Peyer's patch (tissue), 4 donors: ENCODE results near the gene ABCA10. TPM values are rescaled to one million over a fixed set of nuclear protein-coding genes. Genes with fewer than 3 reads are reported as not detected.

Experiments
- DNase-seq, 3 donors: peaks; one replicate each; pipeline ENCODE4 v3.0.0-alpha.2; 2017 to 2019
- H3K27ac ChIP-seq, 4 donors: fragments of 200-600 bp; sonication (generic); one replicate each; pipeline ENCODE4 v1.5.1; 2016 to 2019
- H3K27me3 ChIP-seq, 2 donors: fragments of 200-600 bp; sonication (generic); one replicate each; pipeline ENCODE4 v1.5.1; 2019
- H3K36me3 ChIP-seq, 3 donors: fragments of 200-600 bp; sonication (generic); one replicate each; pipeline ENCODE4 v1.5.1; 2016 to 2019
- H3K4me1 ChIP-seq, 4 donors: fragments of 200-600 bp; sonication (generic); one replicate each; pipeline ENCODE4 v1.5.1; 2016 to 2019
- H3K4me3 ChIP-seq, 4 donors: fragments of 200-600 bp; sonication (generic); 1 replicate in 3 of 4; 2 replicates in 1 of 4; pipeline ENCODE4 v1.5.1; 2016 to 2019; ENCODE audit warnings: mild to moderate bottlenecking in 1 of 4
- H3K9me3 ChIP-seq, 4 donors: fragments of 200-600 bp; sonication (generic); one replicate each; pipeline ENCODE4 v1.5.1; 2016 to 2019; ENCODE audit warnings: mild to moderate bottlenecking in 1 of 4
- POLR2A ChIP-seq, 2 donors: fragments of 450-650 bp; IDR thresholded peaks; one replicate each; pipeline ENCODE4 v1.5.1; 2017; ENCODE audit warnings: antibody characterized with exemption in 2 of 2, mild to moderate bottlenecking in 2 of 2, moderate library complexity in 2 of 2
- total RNA-seq, 4 donors: library from RNA; depleted of rRNA; stranded (reverse); fragments of >200 nt; gene quantifications; one replicate each; pipeline ENCODE4 v1.1.0, GENCODE V29; 2016
- TF ChIP-seq, protein P1 (sequence below), 6 experiments: fragments of 450-650 bp in 4 of 6; fragments of 200-600 bp in 2 of 6; sonication (generic) in 1 of 6; IDR thresholded peaks; one replicate each; pipeline ENCODE4 v1.5.1; 2017 to 2019; ENCODE audit warnings: antibody characterized with exemption in 6 of 6, mild to moderate bottlenecking in 3 of 6, moderate library complexity in 1 of 6

The ABCA10 gene
- total RNA-seq, 4 donors from 2014 or later = 16.6 to 19.4 (median 17.6) TPM

DNA sequence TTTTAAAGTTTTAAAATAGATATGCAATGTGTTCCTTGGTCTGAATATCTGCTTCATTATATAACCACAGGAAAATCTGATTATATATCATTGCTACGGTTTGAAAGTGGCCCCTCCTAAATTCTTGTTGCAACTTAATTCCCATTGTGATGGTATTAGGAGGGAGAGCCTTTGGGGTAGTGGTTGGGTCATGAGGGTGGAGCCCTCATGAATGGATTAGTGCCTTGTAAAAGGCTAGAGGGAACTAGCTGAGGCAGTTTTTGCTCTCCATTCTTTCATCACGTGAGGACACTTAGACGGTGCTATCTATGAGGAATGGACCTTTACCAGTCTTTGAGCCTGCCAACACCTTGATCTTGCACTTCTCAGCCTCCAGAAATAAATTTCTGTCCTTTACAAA lies 94.5 kb downstream of the ABCA10 start:
- Histone ChIP-seq H3K27ac (no peak overlapping the region), H3K36me3 (peaks cover 0 to 5% (median 0%) of the 10 kb centered on the region in 3 donors), H3K9me3 (no peaks in the 10 kb centered on the region), H3K4me3 (no peak overlapping the region), H3K4me1 (no peaks in the 10 kb centered on the region), H3K27me3 (no peaks in the 10 kb centered on the region)
- TF ChIP-seq POLR2A (IDR thresholded peaks at IDR 0.05) = no peak
- DNase-seq = no peak

DNA sequence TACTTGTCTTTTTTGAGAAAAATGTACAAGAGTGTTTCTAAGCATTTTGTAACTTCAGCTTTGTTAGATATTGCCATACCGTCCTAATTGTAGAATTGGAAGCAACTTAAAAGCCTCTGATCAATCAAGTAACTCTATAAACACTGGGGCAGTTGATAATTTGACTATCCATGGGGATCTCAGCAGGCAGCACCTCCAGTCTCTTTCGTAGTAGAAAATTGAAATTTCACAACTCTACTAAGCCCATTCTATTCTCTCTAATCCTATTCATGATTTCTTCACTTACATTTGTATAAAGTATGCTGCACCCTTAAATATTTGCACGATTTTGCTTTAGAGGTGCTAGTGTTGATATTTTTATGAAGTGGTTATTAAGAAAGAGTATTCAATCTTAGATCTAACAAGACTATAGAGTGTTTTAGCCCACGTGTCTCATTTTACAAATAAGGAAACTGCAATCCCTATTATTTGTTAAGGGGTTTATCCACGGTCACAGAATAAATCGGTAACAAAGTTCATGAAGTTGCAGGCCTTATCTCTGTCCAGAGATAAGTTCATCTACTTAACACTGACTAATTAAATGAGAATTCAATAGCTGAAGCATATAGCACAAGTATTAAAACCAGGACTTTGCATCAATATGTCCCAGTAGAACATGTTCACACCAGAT lies 97.9 kb downstream of the ABCA10 start:
- Histone ChIP-seq H3K4me3 (no peak overlapping the region), H3K27me3 (no peaks in the 10 kb centered on the region), H3K9me3 (no peaks in the 10 kb centered on the region), H3K4me1 (no peaks in the 10 kb centered on the region), H3K36me3 (peaks cover 0 to 4% (median 0%) of the 10 kb centered on the region in 3 donors), H3K27ac (no peak overlapping the region)
- DNase-seq = no peak
- TF ChIP-seq, protein P1, sequence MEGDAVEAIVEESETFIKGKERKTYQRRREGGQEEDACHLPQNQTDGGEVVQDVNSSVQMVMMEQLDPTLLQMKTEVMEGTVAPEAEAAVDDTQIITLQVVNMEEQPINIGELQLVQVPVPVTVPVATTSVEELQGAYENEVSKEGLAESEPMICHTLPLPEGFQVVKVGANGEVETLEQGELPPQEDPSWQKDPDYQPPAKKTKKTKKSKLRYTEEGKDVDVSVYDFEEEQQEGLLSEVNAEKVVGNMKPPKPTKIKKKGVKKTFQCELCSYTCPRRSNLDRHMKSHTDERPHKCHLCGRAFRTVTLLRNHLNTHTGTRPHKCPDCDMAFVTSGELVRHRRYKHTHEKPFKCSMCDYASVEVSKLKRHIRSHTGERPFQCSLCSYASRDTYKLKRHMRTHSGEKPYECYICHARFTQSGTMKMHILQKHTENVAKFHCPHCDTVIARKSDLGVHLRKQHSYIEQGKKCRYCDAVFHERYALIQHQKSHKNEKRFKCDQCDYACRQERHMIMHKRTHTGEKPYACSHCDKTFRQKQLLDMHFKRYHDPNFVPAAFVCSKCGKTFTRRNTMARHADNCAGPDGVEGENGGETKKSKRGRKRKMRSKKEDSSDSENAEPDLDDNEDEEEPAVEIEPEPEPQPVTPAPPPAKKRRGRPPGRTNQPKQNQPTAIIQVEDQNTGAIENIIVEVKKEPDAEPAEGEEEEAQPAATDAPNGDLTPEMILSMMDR (IDR thresholded peaks at IDR 0.05) = no peak
- TF ChIP-seq POLR2A (IDR thresholded peaks at IDR 0.05) = no peak

GRCh38 chr17:69123626-69124025 lies 105.0 kb downstream of the ABCA10 start:
- no peaks in the 10 kb centered on the region for H3K4me1 ChIP-seq
- H3K27me3 ChIP-seq = no peaks in the 10 kb centered on the region
- H3K36me3 ChIP-seq = no peaks in the 10 kb centered on the region
- no peaks in the 10 kb centered on the region for H3K9me3 ChIP-seq
- H3K4me3 ChIP-seq = no peak overlapping the region
- TF ChIP-seq POLR2A (IDR thresholded peaks at IDR 0.05) = no peak
- TF ChIP-seq, protein P1 (IDR thresholded peaks at IDR 0.05) = no peak
- no peak for DNase-seq
- H3K27ac ChIP-seq = no peak overlapping the region

DNA sequence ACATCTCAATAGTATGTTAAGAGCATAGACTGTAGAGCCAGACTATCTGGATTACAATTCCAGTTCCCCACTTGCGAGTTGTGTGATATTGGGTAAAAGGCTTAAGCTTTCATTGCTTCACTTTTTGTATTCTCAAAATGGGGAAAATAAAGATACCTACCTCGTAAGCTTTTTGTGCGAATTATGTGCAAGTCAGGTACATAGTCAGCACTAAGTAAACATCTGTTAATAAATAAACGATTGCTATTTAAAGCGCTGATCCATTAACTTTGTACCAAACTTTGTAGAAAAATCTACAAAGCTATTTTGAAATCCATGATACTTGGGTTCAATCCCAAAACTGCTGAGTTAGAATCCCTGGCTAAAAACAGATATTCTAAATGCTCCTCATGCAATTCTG lies 106.6 kb downstream of the ABCA10 start:
- no peaks in the 10 kb centered on the region for H3K36me3 ChIP-seq
- H3K4me3 ChIP-seq = no peak overlapping the region
- DNase-seq = no peak
- H3K27ac ChIP-seq = no peak overlapping the region
- H3K27me3 ChIP-seq = no peaks in the 10 kb centered on the region
- no peaks in the 10 kb centered on the region for H3K9me3 ChIP-seq
- no peak for TF ChIP-seq POLR2A (IDR thresholded peaks at IDR 0.05)
- TF ChIP-seq, protein P1 (IDR thresholded peaks at IDR 0.05) = no peak
- H3K4me1 ChIP-seq = no peaks in the 10 kb centered on the region

DNA sequence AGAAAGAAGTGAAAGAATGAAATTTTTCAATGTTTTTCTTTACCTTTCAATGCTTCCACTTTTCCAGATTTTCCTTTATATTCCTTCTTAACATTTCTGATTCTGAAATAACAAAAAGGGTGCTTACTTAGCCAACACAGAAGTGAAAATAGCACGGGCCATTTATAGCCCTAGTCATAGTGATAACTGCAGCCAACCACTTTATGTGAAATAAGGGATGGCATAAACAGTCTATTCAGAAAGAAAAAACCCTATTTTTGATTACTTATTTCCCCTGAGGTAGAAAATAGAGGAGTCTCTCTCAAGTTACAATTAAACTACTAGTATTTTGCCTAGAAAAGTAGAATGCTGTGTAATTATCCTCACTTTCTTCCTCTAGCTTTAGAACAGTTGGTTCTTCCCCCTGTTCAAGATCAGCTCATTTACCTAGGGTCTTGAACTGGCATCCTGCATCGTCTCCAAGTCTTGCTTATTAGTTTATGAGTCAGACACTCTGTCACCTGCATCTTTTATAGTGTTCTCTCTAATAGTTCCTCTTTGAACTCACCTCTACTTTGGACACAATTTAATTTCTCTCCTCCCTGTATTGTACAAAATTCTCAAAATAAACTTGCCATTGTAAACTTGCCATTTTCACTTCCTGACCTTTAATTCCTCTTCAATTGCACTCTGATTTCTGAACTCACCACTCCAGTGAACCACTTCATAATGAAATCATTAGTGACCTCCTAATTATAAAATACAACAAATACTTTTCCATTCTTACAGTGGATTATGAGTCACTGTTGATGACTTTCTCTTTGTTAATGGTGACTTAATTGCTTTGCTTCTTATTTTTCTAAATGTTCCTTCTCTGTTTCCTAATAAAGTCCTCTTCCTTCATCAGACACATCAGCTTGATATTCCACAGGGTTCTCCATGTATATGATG lies 110.5 kb downstream of the ABCA10 start:
- H3K4me3 ChIP-seq = no peak overlapping the region
- H3K27ac ChIP-seq = no peak overlapping the region
- H3K9me3 ChIP-seq = no peaks in the 10 kb centered on the region

More for the DNA sequence above, 110.5 kb downstream of the ABCA10 start:
- no peak for DNase-seq
- H3K27me3 ChIP-seq = no peaks in the 10 kb centered on the region
- H3K4me1 ChIP-seq = no peaks in the 10 kb centered on the region
- no peaks in the 10 kb centered on the region for H3K36me3 ChIP-seq
- TF ChIP-seq POLR2A (IDR thresholded peaks at IDR 0.05) = no peak
- TF ChIP-seq, protein P1 (IDR thresholded peaks at IDR 0.05) = no peak
